ENCODE measurements around the gene NAP1L4.

- TF ChIP-seq EZH2 (IDR thresholded peaks at IDR 0.05; ENCODE audit: insufficient read depth, poor library complexity, severe bottlenecking) (no peak), EZH2phosphoT487 (IDR thresholded peaks at IDR 0.05; ENCODE audit: insufficient read depth, low read depth) (no peak)
Observed at GRCh38 chr11:3004481-3004880, 12.4 kb upstream of the NAP1L4 start.
